ENCODE data around the gene NR4A1.

- TF ChIP-seq EZH2 (optimal IDR thresholded peaks at IDR 0.05; ENCODE audit: low read depth, low read length) (no peak), CTCF (IDR thresholded peaks at IDR 0.05; ENCODE audit: low read length) (no peak)
Measured at GRCh38 chr12:52066346-52067080, 15.3 kb downstream of the NR4A1 start.
